ENCODE results near the gene FZD7. TPM values are rescaled to one million over a fixed set of nuclear protein-coding genes. Genes with fewer than 3 reads are reported as not detected.

Gene FZD7
- total and polyA plus RNA-seq, 2 donors (not counting 1 experiment from before 2014, with no cell fraction given): 0.67 to 2.1 TPM

- Histone ChIP-seq H3K4me1 (ENCODE audit: control insufficient read depth in 2 of 2, insufficient read depth in 2 of 2, low read length in 2 of 2) (no peaks in the 10 kb centered on the region), H2AFZ (ENCODE audit: insufficient read depth, low read depth, low read length, poor library complexity, severe bottlenecking) (no peak overlapping the region), H3K4me2 (replicated peaks; ENCODE audit: low read depth, low read length, poor library complexity, severe bottlenecking) (no peak overlapping the region), H3K36me3 (replicated peaks in 1 of 2; ENCODE audit: control extremely low read depth in 1 of 2, control insufficient read depth in 1 of 2, extremely low read depth in 1 of 2, insufficient read depth in 2 of 2, low read length in 1 of 2) (no peaks in the 10 kb centered on the region), H3K27ac (ENCODE audit: low read length in 2 of 2) (no peak overlapping the region), H3K9me3 (ENCODE audit: control extremely low read depth in 1 of 3, control insufficient read depth in 2 of 3, insufficient read depth in 1 of 3, low read length in 2 of 3) (peaks cover 0 to 3% (median 0%) of the 10 kb centered on the region in 3 donors), H3K79me2 (ENCODE audit: control insufficient read depth, insufficient read depth, low read length) (no peaks in the 10 kb centered on the region), H3K9ac (ENCODE audit: low read length) (no peak overlapping the region), H3K27me3 (replicated peaks in 1 of 4; ENCODE audit: control extremely low read depth in 1 of 4, control insufficient read depth in 3 of 4, insufficient read depth in 4 of 4, low read length in 3 of 4) (no peaks in the 10 kb centered on the region), H3K4me3 (ENCODE audit: control extremely low read depth in 1 of 5, extremely low read depth in 1 of 5, insufficient read depth in 1 of 5, low read depth in 2 of 5, low read length in 4 of 5) (no peak overlapping the region), H4K20me1 (ENCODE audit: control insufficient read depth, insufficient read depth, low read length, poor library complexity, severe bottlenecking) (no peaks in the 10 kb centered on the region)
- no peak for ATAC-seq (ENCODE audit: low read depth)
- Mint-ChIP-seq H3K27me3 (no peaks in the 10 kb centered on the region), H3K4me1 (no peaks in the 10 kb centered on the region), H3K9me3 (ENCODE audit: insufficient read depth) (no peaks in the 10 kb centered on the region), H3K4me3 (no peak overlapping the region), H3K27ac (no peak overlapping the region)
- WGBS (ENCODE audit: insufficient coverage): no CpG with 5 or more reads among the region's 4 CpGs
- ChIA-PET POLR2A (no interaction called here), CTCF (no interaction called here)
- no peak for DNase-seq
- no peak for TF ChIP-seq CTCF (IDR thresholded peaks at IDR 0.05)
- TF ChIP-seq EZH2 (IDR thresholded peaks at IDR 0.05; ENCODE audit: borderline replicate concordance, insufficient read depth, low read depth, low read length, poor library complexity, severe bottlenecking): no peak
- intact Hi-C loops (cut with micrococcal nuclease): no loop called here
These were observed 40.7 kb upstream of the FZD7 start for GRCh38 chr2:201992960-201993359.

GRCh38 chr2:201994973-201995638 lies 38.5 kb upstream of the FZD7 start:
- ChIA-PET CTCF (no interaction called here), POLR2A (no interaction called here)
- Histone ChIP-seq H3K9me3 (ENCODE audit: control extremely low read depth in 1 of 3, control insufficient read depth in 2 of 3, insufficient read depth in 1 of 3, low read length in 2 of 3) (peaks cover 0 to 3% (median 0%) of the 10 kb centered on the region in 3 donors), H4K20me1 (ENCODE audit: control insufficient read depth, insufficient read depth, low read length, poor library complexity, severe bottlenecking) (no peaks in the 10 kb centered on the region), H3K4me2 (replicated peaks; ENCODE audit: low read depth, low read length, poor library complexity, severe bottlenecking) (no peak overlapping the region), H3K9ac (ENCODE audit: low read length) (no peak overlapping the region), H3K27ac (ENCODE audit: low read length in 2 of 2) (no peak overlapping the region), H3K4me3 (ENCODE audit: control extremely low read depth in 1 of 5, extremely low read depth in 1 of 5, insufficient read depth in 1 of 5, low read depth in 2 of 5, low read length in 4 of 5) (no peak overlapping the region), H3K27me3 (replicated peaks in 1 of 4; ENCODE audit: control extremely low read depth in 1 of 4, control insufficient read depth in 3 of 4, insufficient read depth in 4 of 4, low read length in 3 of 4) (no peaks in the 10 kb centered on the region), H3K36me3 (replicated peaks in 1 of 2; ENCODE audit: control extremely low read depth in 1 of 2, control insufficient read depth in 1 of 2, extremely low read depth in 1 of 2, insufficient read depth in 2 of 2, low read length in 1 of 2) (no peaks in the 10 kb centered on the region), H3K4me1 (ENCODE audit: control insufficient read depth in 2 of 2, insufficient read depth in 2 of 2, low read length in 2 of 2) (no peaks in the 10 kb centered on the region), H3K79me2 (ENCODE audit: control insufficient read depth, insufficient read depth, low read length) (no peaks in the 10 kb centered on the region), H2AFZ (ENCODE audit: insufficient read depth, low read depth, low read length, poor library complexity, severe bottlenecking) (no peak overlapping the region)
- WGBS (ENCODE audit: insufficient coverage): 80% methylated on average over 1 of the region's 2 CpGs
- H3K9me3 Mint-ChIP-seq (ENCODE audit: insufficient read depth): no peaks in the 10 kb centered on the region
- no peak overlapping the region for H3K27ac Mint-ChIP-seq
- no peaks in the 10 kb centered on the region for H3K27me3 Mint-ChIP-seq
- TF ChIP-seq EZH2 (IDR thresholded peaks at IDR 0.05; ENCODE audit: borderline replicate concordance, insufficient read depth, low read depth, low read length, poor library complexity, severe bottlenecking) (no peak), CTCF (IDR thresholded peaks at IDR 0.05) (no peak)
- H3K4me1 Mint-ChIP-seq: no peaks in the 10 kb centered on the region
- intact Hi-C loops (cut with micrococcal nuclease): no loop called here
- H3K4me3 Mint-ChIP-seq: no peak overlapping the region
- ATAC-seq (ENCODE audit: low read depth): no peak
- DNase-seq: no peak

Measured in B cell (primary cell).